Measurements from ENCODE around the gene IKBKE.

The IKBKE gene

DNA sequence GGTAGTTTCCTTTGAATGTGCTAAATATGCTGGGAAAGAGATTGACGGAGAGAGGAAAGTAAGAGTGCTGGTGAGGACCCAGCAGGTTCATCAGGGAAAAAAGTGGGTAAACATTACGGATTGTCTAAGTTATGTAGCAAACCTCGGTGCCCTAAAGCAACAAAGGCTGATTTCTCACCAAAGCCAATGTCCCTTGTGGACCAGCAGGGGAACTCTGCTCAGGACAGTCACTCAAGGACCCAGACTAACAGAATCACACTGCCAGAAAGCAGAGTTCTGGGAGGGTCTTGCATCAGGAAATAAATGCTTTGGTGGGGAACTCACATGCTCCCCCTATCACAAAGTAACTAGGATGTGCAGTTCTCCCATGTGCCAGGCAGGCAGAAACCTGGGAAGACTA lies 1.7 kb upstream of the IKBKE start:
- no peak for DNase-seq (ENCODE audit: extremely low spot score)
- ChIA-PET POLR2A (no interaction called here), CTCF (interaction anchor here (3.5 to 3.8 kb wide), 2 partner anchors 12 to 21 kb away, joined by 30 to 51 read pairs; no protein-coding TSS in a partner anchor)
- no peak for TF ChIP-seq CTCF (IDR thresholded peaks at IDR 0.05; ENCODE audit: control extremely low read depth, extremely low read depth, low read depth, missing control alignments)

GRCh38 chr1:206469411-206469932 lies 804 bp upstream of the IKBKE start:
- POLR2A ChIA-PET = interaction anchor here (0.8 to 2.0 kb wide), 2 partner anchors 26 to 86 kb away, joined by 3 to 6 read pairs; no protein-coding TSS in a partner anchor
- no peak for TF ChIP-seq CTCF (IDR thresholded peaks at IDR 0.05; ENCODE audit: control extremely low read depth, extremely low read depth, low read depth, missing control alignments)
- DNase-seq (ENCODE audit: extremely low spot score) = peak; percentile 53
- CTCF ChIA-PET = interaction anchor here (0.9 to 3.8 kb wide), 17 partner anchors 9 to 265 kb away, joined by 3 to 51 read pairs (median 6); partner anchors contain the start of gene EIF2D

- no peak for TF ChIP-seq CTCF (IDR thresholded peaks at IDR 0.05; ENCODE audit: control extremely low read depth, extremely low read depth, low read depth, missing control alignments)
- ChIA-PET CTCF (interaction anchor here (0.8 to 3.8 kb wide), 25 partner anchors 9 to 541 kb away, joined by 3 to 51 read pairs (median 4); partner anchors contain the start of gene EIF2D), POLR2A (interaction anchor here (2.0 kb wide), 2 partner anchors 84 to 165 kb away, joined by 4 to 6 read pairs; partner anchors contain the start of gene DYRK3)
- DNase-seq (ENCODE audit: extremely low spot score) = peak; percentile 68
Measured at GRCh38 chr1:206470692-206471414, 577 bp downstream of the IKBKE start.

DNA sequence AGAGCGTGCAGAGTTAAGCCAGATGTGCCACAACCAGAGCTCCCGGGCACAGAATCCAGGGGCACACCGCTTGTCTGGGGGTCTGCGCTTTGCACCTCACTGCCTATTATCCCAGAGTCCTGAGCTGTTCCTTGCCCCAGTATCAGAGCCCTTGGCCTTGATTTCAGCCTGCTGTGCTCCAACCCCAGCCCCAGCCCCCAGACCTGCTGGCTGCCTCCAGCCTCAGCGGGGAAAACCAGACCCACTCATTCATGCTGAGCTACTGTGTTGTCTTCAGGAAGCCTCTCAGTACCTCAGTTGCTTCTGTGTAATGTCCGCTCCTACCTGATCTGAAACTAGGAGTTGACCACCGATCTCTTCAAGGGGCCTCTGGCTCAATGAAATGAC lies 1.1 kb downstream of the IKBKE start:
- DNase-seq (ENCODE audit: extremely low spot score) = peak; percentile 53
- CTCF ChIA-PET = interaction anchor here (0.8 to 3.8 kb wide), 21 partner anchors 9 to 541 kb away, joined by 3 to 51 read pairs (median 3); partner anchors contain the start of gene EIF2D
- no peak for TF ChIP-seq CTCF (IDR thresholded peaks at IDR 0.05; ENCODE audit: control extremely low read depth, extremely low read depth, low read depth, missing control alignments)
- POLR2A ChIA-PET = interaction anchor here (2.0 kb wide), 2 partner anchors 84 to 164 kb away, joined by 4 to 6 read pairs; partner anchors contain the start of gene DYRK3

DNA sequence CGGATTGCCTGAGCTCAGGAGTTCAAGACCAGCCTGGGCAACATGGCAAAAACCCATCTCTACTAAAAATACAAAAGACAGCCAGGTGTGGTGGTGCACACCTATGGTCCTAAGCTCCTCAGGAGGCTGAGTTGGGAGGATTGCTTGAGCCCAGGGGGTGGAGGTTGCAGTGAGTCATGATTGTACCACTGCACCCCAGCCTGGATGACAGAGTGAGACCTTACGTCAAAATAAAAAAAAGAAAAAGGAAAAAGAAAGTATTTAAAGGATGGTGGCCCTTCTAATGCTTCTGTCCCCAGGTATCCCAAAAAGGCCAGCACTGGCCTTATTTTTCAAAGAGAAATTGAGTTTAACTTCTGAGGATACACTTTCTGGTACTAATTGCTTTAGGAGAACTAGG lies 1.7 kb downstream of the IKBKE start:
- no peak for TF ChIP-seq CTCF (IDR thresholded peaks at IDR 0.05; ENCODE audit: control extremely low read depth, extremely low read depth, low read depth, missing control alignments)
- DNase-seq (ENCODE audit: extremely low spot score) = no peak
- CTCF ChIA-PET = interaction anchor here (0.8 to 3.8 kb wide), 15 partner anchors 8 to 540 kb away, joined by 3 to 51 read pairs (median 3); no protein-coding TSS in a partner anchor
- POLR2A ChIA-PET = interaction anchor here (0.6 kb wide), 1 partner anchor 26 kb away, joined by 4 read pairs; no protein-coding TSS in a partner anchor

GRCh38 chr1:206472454-206472853 lies 2.2 kb downstream of the IKBKE start:
- DNase-seq (ENCODE audit: extremely low spot score) = no peak
- ChIA-PET CTCF (interaction anchor here (0.9 to 3.8 kb wide), 10 partner anchors 12 to 540 kb away, joined by 3 to 40 read pairs (median 4); no protein-coding TSS in a partner anchor), POLR2A (interaction anchor here (0.6 kb wide), 1 partner anchor 26 kb away, joined by 4 read pairs; no protein-coding TSS in a partner anchor)
- no peak for TF ChIP-seq CTCF (IDR thresholded peaks at IDR 0.05; ENCODE audit: control extremely low read depth, extremely low read depth, low read depth, missing control alignments)
